NCI-H1436 (cell line): ENCODE results near the gene PPP1R27.
"Not testable (repeated sequence)": the region's sequence is repeated elsewhere in the genome, so short reads cannot be mapped to it uniquely, and the experiment has no call there.

Experiments
- DNase-seq: peaks from one replicate; lab custom pipeline; 2025; lab: John Stamatoyannopoulos, UW

Gene PPP1R27

GRCh38 chr17:81840826-81841778 lies 6.3 kb upstream of the PPP1R27 start:
- DNase-seq, result no peak

GRCh38 chr17:81840059-81840458 lies 5.2 kb upstream of the PPP1R27 start:
- not testable (repeated sequence) for DNase-seq

GRCh38 chr17:81839301-81839700 lies 4.5 kb upstream of the PPP1R27 start:
- no peak for DNase-seq

DNA sequence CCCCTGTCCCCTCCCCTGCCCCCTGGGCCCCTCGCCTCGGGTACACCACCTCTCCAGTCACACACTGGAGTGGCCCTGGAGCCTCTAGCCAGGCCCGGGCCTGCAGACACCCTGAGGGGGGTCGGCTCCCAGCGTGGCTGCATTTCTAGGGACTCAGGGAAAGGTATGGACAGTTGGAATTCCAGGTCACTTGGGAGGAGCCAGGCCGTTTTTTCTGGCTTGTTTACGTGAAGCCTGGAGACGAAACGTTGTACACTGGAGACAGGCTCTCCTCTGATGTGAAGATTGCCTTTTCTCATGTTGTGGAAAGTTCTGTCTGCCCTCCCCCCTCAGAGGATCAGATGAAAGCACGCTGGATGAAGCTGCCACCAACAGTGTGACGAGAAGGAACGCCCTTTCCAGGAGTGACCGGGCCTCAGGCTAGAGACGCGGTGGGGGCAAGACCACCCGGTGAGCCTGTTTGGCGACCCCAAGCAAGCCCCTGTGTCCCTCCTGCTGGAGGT lies 4.0 kb upstream of the PPP1R27 start:
- DNase-seq, result no peak

DNA sequence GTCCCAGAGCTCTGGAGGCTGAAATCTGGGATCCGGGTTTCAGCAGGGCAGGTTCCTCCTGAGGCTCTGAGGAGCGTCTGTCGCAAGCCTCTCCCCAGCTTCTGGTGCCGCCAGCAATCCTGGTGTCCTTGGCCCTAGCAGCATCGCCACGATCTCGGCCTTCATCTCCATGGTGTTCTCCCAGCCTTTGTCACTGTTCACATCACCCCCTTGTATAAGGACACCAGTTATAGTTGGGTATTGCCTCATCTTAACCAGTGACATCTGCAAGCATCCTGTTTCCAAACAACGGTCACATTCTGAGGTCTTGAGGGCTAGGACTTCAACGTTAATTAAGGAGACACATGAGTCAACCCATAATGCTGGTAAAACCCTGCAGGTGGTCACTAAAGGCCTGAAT lies 2.8 kb upstream of the PPP1R27 start:
- DNase-seq, result no peak

GRCh38 chr17:81833921-81834830 lies 674 bp downstream of the PPP1R27 start:
- no peak for DNase-seq

- peak; percentile 96 for DNase-seq
Observed at GRCh38 chr17:81833160-81833920, 1.5 kb downstream of the PPP1R27 start, which contains the start of gene MCRIP1. Gene MCRIP1 (minus strand): TSS chr17:81833291. CDS start chr17:81824506, 8,785 bp downstream.

- no peak for DNase-seq
Observed at GRCh38 chr17:81832608-81833159, 2.2 kb downstream of the PPP1R27 start.

DNA sequence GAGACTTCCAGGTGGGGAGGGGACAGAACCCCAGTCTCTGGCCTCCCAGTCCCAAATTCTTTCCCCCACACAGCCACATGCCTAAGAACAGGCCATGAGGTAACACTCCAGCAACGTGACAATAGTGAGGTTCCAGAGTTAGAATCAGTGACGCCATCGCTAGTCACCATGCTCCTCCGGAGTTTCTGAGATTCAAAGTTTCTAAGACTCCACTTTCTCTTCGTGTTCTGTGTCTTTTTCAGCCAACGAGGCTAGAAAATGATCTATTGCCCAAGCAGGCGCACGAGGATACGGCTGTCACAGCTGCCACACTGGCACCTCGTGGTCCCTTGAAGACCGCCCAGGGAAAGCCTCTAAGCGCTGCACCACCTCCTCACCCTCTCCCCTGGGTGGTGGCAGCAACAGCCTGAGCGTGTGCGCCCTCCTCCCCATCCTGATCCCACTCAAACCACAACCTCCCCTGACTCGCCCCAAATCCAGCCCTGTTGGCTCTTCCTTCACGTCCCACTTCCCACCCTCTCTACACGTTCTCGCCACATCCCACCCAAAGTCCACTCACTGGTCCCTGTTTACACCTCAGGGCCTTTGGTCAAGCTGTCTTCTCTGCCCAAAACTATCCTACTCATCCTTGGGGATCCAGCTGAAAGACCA lies 2.8 kb downstream of the PPP1R27 start:
- peak; percentile 41 for DNase-seq

GRCh38 chr17:81831563-81831956 lies 3.3 kb downstream of the PPP1R27 start:
- no peak for DNase-seq

DNA sequence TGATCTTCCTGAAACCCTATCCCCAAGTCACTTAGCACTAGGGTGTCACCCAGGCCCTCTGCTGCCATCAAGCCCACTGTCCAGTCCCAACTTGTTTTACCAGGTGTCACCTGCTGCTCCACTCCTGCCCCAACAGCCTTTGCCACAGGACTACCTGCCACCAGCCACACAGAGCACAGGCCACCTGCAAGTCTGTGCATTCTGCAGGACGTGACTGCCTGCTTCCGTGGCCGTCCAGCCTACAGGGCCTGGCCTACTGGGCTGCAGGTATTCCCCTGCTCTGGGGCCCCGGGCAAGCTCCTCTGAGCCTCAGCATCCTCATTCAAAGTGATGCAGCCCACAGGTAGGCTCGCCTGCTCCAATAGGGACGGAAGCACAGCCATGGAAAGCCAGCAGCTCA lies 5.0 kb downstream of the PPP1R27 start:
- no peak for DNase-seq

GRCh38 chr17:81828656-81829055 lies 6.2 kb downstream of the PPP1R27 start:
- DNase-seq, result no peak

- DNase-seq, result peak; percentile 24
Observed at GRCh38 chr17:81825841-81826466, 8.9 kb downstream of the PPP1R27 start.

DNA sequence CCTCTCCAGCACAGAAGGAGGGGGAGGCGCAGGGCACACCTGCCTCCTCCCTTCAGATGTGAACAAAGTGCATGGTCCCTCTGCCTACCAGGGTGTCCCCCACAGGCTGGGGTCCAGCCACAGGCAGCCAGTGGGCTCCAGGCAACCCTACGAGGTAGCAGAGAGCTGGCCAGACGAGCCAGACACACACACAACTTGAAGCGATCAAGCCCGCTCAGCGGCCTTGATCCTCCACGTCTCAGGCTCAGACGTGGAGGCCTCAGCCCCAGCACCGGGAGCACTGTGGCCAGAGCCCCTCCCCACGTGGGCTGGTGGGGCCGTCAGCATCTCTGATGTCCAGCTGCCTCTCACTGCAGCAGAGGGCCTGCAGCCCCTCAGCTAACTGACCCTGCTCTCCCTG lies 10.3 kb downstream of the PPP1R27 start:
- DNase-seq, result no peak

DNA sequence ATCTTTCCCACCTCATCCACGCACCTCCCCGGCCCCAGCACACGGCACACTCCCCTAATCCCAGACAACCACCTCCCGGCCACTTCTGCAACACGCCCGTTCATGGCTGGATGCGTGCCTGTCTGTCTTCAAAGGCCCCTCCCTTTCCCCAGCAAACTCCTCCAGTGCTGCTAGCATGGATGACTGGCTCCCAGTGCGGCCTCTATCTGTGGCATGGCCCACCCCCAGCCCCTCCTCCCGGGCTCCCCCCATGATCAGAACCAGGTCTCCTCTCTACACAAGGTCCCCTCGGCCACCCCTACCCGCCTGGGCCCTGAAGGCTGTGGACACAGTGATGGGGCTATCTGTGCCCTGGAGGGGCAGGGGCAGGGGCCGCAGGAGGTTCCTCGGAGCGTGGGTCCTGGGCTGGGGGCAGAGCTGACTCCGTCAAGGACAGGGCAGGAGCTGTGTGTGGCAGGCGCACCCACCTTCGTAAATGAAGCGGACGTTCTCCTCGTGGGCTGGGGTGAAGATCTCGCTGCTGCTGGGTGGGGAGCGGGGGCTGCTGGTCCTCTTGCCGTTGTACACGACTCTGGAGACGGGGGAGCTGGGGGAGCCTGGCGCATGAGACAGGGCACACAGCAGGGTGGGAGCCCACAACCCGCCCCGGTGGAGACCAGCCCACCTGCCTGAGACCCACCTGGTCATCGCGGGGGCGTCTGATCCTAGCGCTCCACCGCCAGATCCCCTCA lies 10.9 kb downstream of the PPP1R27 start:
- no peak for DNase-seq

DNA sequence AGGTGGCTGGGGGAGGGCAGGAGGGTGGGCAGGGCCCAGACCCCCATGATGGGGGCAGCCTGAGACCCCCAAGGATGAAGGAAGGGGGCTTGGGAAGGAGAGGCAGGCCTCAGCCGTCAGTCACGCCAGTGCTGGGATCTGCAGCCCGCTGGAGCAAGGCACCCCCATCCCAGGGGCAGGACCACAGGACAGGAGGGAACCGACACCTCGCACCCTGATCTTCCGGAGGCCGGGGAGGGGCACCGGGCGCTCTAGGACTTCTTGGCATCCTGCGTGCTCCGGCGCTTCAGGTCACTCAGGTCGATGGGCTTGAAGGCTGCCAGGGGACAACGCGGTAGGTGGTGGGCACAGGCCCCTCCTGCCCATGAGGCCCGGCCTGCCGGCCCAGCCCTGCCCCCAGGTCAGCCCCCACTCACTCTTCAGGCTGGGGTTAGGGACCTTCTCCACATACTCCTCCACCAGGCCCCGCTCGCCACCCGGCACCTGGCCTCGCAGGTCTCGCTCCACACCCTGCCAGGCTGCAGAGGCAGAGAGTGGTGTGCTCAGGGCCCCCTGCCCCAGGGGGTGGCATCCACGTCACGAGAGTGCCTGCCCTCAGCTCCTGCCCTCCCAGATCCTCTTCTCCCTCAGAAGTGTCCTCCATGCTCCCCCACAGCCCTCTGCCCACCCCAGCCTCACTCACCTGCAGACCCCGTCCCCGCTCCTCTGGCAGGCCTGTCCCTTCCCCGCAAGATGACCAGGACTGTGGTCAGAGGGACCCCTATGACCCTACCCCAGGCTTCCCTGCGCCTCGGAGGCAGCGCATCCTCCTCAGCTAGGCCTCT lies 11.6 kb downstream of the PPP1R27 start:
- no peak for DNase-seq

- no peak for DNase-seq
Observed at GRCh38 chr17:81822312-81822637, 12.6 kb downstream of the PPP1R27 start.

DNA sequence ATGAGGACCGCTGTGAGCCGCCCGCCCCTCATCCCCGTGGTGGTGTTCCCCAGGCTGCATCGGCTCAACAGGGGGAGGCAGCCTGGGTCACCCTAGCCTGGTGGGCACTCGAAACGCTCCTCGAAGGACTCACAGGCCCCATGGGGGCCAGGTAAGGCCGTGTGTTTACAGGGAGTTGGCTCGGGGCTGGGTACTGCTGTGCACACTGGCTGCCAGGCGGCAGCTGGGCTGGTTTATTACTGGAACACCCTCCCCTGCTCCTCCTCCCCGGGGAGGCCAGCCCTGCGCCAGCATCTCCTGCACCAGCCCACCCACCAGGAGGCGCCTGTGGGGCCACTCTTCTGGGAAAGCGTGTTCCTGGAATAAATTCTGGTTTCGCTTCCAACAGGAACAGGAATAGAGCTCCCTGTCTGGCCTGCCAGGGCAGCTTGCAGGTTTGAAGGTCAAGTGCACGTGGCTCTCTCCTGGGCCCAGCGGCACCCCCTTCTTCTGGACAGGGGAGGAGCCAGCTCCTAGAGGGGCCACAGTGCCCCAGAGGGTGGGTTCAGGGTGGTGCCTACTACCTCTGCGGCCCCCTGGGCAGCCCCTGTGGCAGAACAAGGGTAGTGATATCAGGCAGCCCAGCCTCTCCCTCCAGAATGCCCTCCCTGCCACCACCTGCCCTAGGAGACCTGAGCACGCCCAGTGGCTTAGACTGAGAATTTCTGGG lies 13.1 kb downstream of the PPP1R27 start:
- DNase-seq, result peak; percentile 90
